Neural cell (in vitro differentiated cells): ENCODE measurements around the gene PPM1H. TPM values are rescaled to one million over a fixed set of nuclear protein-coding genes. Genes with fewer than 3 reads are reported as not detected.

ENCODE experiments used
- H2AFZ ChIP-seq: fragments of 200-600, 300-800 bp; sonication (generic), shearing (Covaris generic); 2 replicates; pipeline ENCODE4 v1.6.0; 2014; ENCODE audit warnings: low read depth, mild to moderate bottlenecking, antibody characterized with exemption, low read length, moderate library complexity
- H3F3A ChIP-seq: fragments of 200-600 bp; shearing (Covaris generic); 2 replicates; pipeline ENCODE4 v1.6.1; 2016; ENCODE audit warnings: mild to moderate bottlenecking, moderate library complexity, mixed read lengths, antibody characterized with exemption, low read length; ENCODE audit not compliant: insufficient read depth, poor library complexity, severe bottlenecking
- H3K27ac ChIP-seq: fragments of 200-600, 300-800 bp; sonication (generic), shearing (Covaris generic); 2 replicates; pipeline ENCODE4 v1.5.1; 2014; ENCODE audit warnings: mild to moderate bottlenecking, low read length, moderate library complexity
- H3K27me3 ChIP-seq: fragments of 300-800, 200-600 bp; sonication (generic), shearing (Covaris generic); 2 replicates; pipeline ENCODE4 v1.6.0; 2014; ENCODE audit warnings: mild to moderate bottlenecking, low read depth, low read length, moderate library complexity; ENCODE audit not compliant: insufficient read depth
- H3K36me3 ChIP-seq: fragments of 300-800, 200-600 bp; sonication (generic), shearing (Covaris generic); 2 replicates; pipeline ENCODE4 v1.5.1; 2014; ENCODE audit warnings: mild to moderate bottlenecking, antibody characterized with exemption, low read length, moderate library complexity; ENCODE audit not compliant: insufficient read depth
- H3K4me2 ChIP-seq: fragments of 300-800, 200-600 bp; sonication (generic), shearing (Covaris generic); 2 replicates; pipeline ENCODE4 v1.6.0; 2014; ENCODE audit warnings: mild to moderate bottlenecking, low read length
- H3K4me3 ChIP-seq: fragments of 300-800, 200-600 bp; sonication (generic), shearing (Covaris generic); 2 replicates; pipeline ENCODE4 v1.5.1; 2014; ENCODE audit warnings: mild to moderate bottlenecking, low read length, moderate library complexity
- H3K79me2 ChIP-seq: fragments of 200-600 bp; shearing (Covaris generic); replicated peaks from 2 replicates; pipeline ENCODE4 v1.6.0; 2014; ENCODE audit warnings: mild to moderate bottlenecking, low read length, moderate library complexity; ENCODE audit not compliant: insufficient read depth
- H3K9ac ChIP-seq: fragments of 300-800, 200-600 bp; sonication (generic), shearing (Covaris generic); 2 replicates; pipeline ENCODE4 v1.6.1; 2016; ENCODE audit warnings: mild to moderate bottlenecking, low read length, mixed read lengths
- H3K9me2 ChIP-seq: fragments of 200-600 bp; shearing (Covaris generic); 2 replicates; pipeline ENCODE4 v1.6.1; 2016; ENCODE audit warnings: mild to moderate bottlenecking, low read length, mixed read lengths; ENCODE audit not compliant: insufficient read depth
- H3K9me3 ChIP-seq: fragments of 200-600, 300-800 bp; sonication (generic), shearing (Covaris generic); 2 replicates; pipeline ENCODE4 v1.6.1; 2016; ENCODE audit warnings: mild to moderate bottlenecking, mixed run types, low read length, moderate library complexity, mixed read lengths
- H4K20me1 ChIP-seq: fragments of 200-600 bp; shearing (Covaris generic); 2 replicates; pipeline ENCODE4 v1.6.1; 2016; ENCODE audit warnings: mild to moderate bottlenecking, mixed run types; ENCODE audit not compliant: insufficient read depth
- CTCF ChIP-seq: fragments of 450-650 bp; IDR thresholded peaks from 2 replicates; pipeline ENCODE4 v1.5.1; 2014; ENCODE audit warnings: antibody characterized with exemption, mild to moderate bottlenecking, moderate library complexity; ENCODE audit not compliant: poor library complexity, severe bottlenecking
- EP300 ChIP-seq: fragments of 450-650 bp; conservative IDR thresholded peaks from 2 replicates; pipeline ENCODE4 v1.6.1; 2014; ENCODE audit warnings: antibody characterized with exemption, mild to moderate bottlenecking, moderate library complexity; ENCODE audit not compliant: poor library complexity, severe bottlenecking
- EZH2 ChIP-seq: fragments of 200-600, 300-800 bp; shearing (Covaris generic), sonication (generic); IDR thresholded peaks from 2 replicates; pipeline ENCODE4 v1.6.1; 2014; ENCODE audit warnings: antibody characterized with exemption, low read length, borderline replicate concordance, mild to moderate bottlenecking; ENCODE audit not compliant: insufficient read depth, poor library complexity, severe bottlenecking
- MXI1 ChIP-seq: fragments of 450-650 bp; conservative IDR thresholded peaks from 2 replicates; pipeline ENCODE4 v1.6.1; 2014; ENCODE audit warnings: antibody characterized with exemption, mild to moderate bottlenecking; ENCODE audit not compliant: poor library complexity, severe bottlenecking
- POLR2AphosphoS5 ChIP-seq: IDR thresholded peaks from 2 replicates; pipeline ENCODE4 v1.6.1; 2012
- RAD21 ChIP-seq: fragments of 450-650 bp; conservative IDR thresholded peaks from 2 replicates; pipeline ENCODE4 v1.6.1; 2014; ENCODE audit warnings: antibody characterized with exemption, mild to moderate bottlenecking, moderate library complexity
- REST ChIP-seq: IDR thresholded peaks from 2 replicates; pipeline ENCODE4 v1.6.1; 2012; ENCODE audit warnings: borderline replicate concordance
- SMC3 ChIP-seq: fragments of 450-650 bp; conservative IDR thresholded peaks from 2 replicates; pipeline ENCODE4 v1.6.1; 2014; ENCODE audit warnings: antibody characterized with exemption, mild to moderate bottlenecking, moderate library complexity; ENCODE audit not compliant: poor library complexity
- TAF1 ChIP-seq: IDR thresholded peaks from 2 replicates; pipeline ENCODE4 v1.6.1; 2012; ENCODE audit warnings: low read depth
- polyA plus RNA-seq: library from polyadenylated mRNA; depleted of rRNA; stranded (reverse); fragments of >200 nt; gene quantifications from 2 replicates; pipeline ENCODE4 v1.2.3, GENCODE V29; 2014

The PPM1H gene
- polyA plus RNA-seq, 1 donor from 2014 or later = 3.9 TPM

GRCh38 chr12:62705846-62706245 lies 229.1 kb downstream of the PPM1H start:
- Histone ChIP-seq H3K9me2 (no peaks in the 10 kb centered on the region), H3K27me3 (no peaks in the 10 kb centered on the region), H3K9me3 (no peaks in the 10 kb centered on the region), H3K4me3 (no peak overlapping the region), H3K27ac (no peak overlapping the region), H2AFZ (no peak overlapping the region), H3K9ac (no peak overlapping the region), H3K4me2 (no peak overlapping the region), H3F3A (no peaks in the 10 kb centered on the region), H3K79me2 (no peaks in the 10 kb centered on the region), H4K20me1 (no peaks in the 10 kb centered on the region), H3K36me3 (no peaks in the 10 kb centered on the region)
- TF ChIP-seq REST (no peak), SMC3 (no peak), TAF1 (no peak)

- Histone ChIP-seq H3K27ac (no peak overlapping the region), H3K9me3 (no peaks in the 10 kb centered on the region), H3K79me2 (no peaks in the 10 kb centered on the region), H4K20me1 (no peaks in the 10 kb centered on the region), H3K4me2 (no peak overlapping the region), H2AFZ (no peak overlapping the region), H3K27me3 (no peaks in the 10 kb centered on the region), H3K9ac (no peak overlapping the region), H3F3A (no peaks in the 10 kb centered on the region), H3K36me3 (no peaks in the 10 kb centered on the region), H3K9me2 (no peaks in the 10 kb centered on the region), H3K4me3 (no peak overlapping the region)
- TF ChIP-seq RAD21 (no peak), POLR2AphosphoS5 (no peak), CTCF (no peak), EP300 (no peak), MXI1 (no peak), TAF1 (no peak), SMC3 (no peak)
Measured at GRCh38 chr12:62703011-62703380, 232.0 kb downstream of the PPM1H start.

- no peak for TF ChIP-seq SMC3
- TF ChIP-seq TAF1 = no peak
- no peak for TF ChIP-seq EP300
- no peak for TF ChIP-seq MXI1
- no peak for TF ChIP-seq POLR2AphosphoS5
- TF ChIP-seq EZH2 = no peak
- TF ChIP-seq RAD21 = no peak
- no peak for TF ChIP-seq CTCF
- no peak for TF ChIP-seq REST
- no peaks in the 10 kb centered on the region for H3K9me3 ChIP-seq
- no peak overlapping the region for H3K4me2 ChIP-seq
Measured at GRCh38 chr12:62701492-62701891, 233.5 kb downstream of the PPM1H start.

More at GRCh38 chr12:62701492-62701891, 233.5 kb downstream of the PPM1H start:
- Histone ChIP-seq H3K4me3 (no peak overlapping the region), H3K9ac (no peak overlapping the region), H3K27me3 (no peaks in the 10 kb centered on the region), H2AFZ (no peak overlapping the region), H3K79me2 (no peaks in the 10 kb centered on the region), H3F3A (no peaks in the 10 kb centered on the region), H3K9me2 (no peaks in the 10 kb centered on the region), H4K20me1 (no peaks in the 10 kb centered on the region), H3K36me3 (no peaks in the 10 kb centered on the region), H3K27ac (no peak overlapping the region)
